ENCODE results near the gene ADAMTS1.

- TF ChIP-seq POLR2A (IDR thresholded peaks at IDR 0.05; ENCODE audit: extremely low read depth, insufficient read length): no peak
- TF ChIP-seq, protein P1, sequence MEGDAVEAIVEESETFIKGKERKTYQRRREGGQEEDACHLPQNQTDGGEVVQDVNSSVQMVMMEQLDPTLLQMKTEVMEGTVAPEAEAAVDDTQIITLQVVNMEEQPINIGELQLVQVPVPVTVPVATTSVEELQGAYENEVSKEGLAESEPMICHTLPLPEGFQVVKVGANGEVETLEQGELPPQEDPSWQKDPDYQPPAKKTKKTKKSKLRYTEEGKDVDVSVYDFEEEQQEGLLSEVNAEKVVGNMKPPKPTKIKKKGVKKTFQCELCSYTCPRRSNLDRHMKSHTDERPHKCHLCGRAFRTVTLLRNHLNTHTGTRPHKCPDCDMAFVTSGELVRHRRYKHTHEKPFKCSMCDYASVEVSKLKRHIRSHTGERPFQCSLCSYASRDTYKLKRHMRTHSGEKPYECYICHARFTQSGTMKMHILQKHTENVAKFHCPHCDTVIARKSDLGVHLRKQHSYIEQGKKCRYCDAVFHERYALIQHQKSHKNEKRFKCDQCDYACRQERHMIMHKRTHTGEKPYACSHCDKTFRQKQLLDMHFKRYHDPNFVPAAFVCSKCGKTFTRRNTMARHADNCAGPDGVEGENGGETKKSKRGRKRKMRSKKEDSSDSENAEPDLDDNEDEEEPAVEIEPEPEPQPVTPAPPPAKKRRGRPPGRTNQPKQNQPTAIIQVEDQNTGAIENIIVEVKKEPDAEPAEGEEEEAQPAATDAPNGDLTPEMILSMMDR (IDR thresholded peaks at IDR 0.05; ENCODE audit: low read depth, low read length): no peak
- no peak for TF ChIP-seq MAX (IDR thresholded peaks at IDR 0.05; ENCODE audit: low read depth, low read length)
- TF ChIP-seq MYC (IDR thresholded peaks at IDR 0.05; ENCODE audit: low read depth, low read length): no peak
Measured at GRCh38 chr21:26835027-26835713, 10.0 kb downstream of the ADAMTS1 start.
